ENCODE results near the gene ABHD8.
A peak's percentile ranks its signal among the peaks of the same experiment; 100 is the strongest.

The ABHD8 gene

DNA sequence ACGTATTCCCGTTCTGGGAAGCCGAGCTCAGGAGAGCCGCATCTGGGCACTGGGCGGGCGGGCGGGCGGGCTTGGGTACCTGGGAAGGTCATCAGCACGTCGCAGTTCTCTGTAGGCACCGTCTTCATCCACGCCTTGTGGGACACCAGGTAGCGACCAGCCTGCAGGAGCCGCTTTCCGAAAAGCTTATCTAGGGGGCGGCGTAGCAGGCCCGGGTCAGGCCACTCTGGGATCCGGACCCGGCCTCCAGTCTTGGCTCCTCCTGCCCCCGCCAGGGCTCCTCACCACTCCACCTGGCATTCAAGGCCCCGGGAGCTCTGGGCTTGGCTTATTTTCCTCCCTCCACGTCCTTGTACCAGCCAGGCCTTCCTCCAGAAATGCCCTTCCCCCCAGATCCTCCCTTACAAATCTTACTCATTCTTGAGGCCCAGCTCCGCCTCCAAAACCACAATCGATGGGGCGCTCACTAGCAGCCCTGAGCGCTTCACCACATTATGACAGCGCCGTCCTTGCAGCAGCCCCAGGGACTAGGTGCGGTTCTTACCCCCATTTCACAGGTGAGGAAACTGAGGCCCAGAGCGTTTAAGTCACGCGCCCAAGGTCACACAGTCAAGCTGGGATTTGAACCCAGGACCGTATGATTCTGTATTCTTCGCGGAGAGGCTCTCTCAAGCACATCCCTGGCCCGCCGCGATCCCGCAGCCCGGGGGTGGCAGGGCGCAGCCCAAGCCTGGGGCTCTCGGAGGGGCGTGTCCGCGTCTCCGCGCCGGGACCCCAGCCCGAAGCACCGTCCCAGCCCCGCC is 30.6 kb upstream of the ABHD8 start:
- peak; percentile 81 for DNase-seq

GRCh38 chr19:17332677-17333581 is 29.7 kb upstream of the ABHD8 start:
- DNase-seq (peak; percentile 52), ATAC-seq (no peak)

More for the DNA sequence above, 30.6 kb upstream of the ABHD8 start:
- ATAC-seq = peak; percentile 54

DNA sequence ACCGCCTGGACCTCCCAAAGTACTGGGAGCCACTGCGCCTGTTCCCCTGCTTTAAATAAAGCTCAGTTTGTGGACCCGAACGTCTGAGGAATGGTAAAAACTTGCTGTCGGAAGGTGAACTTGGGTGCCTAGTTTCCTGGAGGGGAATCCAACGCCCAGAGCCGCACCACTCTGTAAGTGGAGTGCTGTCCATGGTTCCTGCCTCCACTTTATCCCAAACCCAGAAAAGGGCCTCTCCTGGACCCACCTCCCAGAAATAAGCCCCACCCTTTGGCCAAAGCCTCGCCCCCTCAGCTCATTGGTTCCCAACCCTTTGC is 29.1 kb upstream of the ABHD8 start:
- DNase-seq = no peak
- ATAC-seq = no peak

DNA sequence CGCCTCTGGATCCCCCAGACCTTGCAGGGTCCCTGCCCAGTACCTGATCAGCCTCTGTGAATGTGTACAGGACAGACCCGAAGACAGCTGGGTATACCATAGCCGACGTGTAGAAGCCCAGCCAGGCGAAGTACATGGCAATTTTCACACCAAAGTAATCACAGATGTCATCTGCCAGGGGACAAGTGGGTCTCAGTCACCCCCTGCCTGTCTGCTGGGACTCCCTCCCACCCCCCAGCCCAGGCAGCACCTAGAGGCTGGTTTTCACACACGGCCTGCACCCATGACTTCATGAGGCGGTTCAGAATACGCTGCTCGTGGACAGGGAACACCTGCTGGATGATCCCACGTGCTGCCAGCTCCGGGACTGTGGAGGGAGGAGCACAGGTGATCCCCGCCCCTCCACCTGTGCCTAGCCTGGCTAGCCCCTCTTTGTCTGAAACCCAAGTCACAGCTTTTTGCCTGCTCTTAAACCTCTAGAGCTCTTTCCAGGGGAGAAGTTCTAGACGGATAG is 27.9 kb upstream of the ABHD8 start:
- no peak for DNase-seq
- no peak for ATAC-seq

- DNase-seq (no peak), ATAC-seq (no peak)
These were observed 27.2 kb upstream of the ABHD8 start for GRCh38 chr19:17330262-17331044.

GRCh38 chr19:17329366-17330261 is 26.4 kb upstream of the ABHD8 start:
- DNase-seq (no peak), ATAC-seq (no peak)

- ATAC-seq = no peak
- peak; percentile 33 for DNase-seq
These were observed 25.5 kb upstream of the ABHD8 start for GRCh38 chr19:17328517-17329365.

DNA sequence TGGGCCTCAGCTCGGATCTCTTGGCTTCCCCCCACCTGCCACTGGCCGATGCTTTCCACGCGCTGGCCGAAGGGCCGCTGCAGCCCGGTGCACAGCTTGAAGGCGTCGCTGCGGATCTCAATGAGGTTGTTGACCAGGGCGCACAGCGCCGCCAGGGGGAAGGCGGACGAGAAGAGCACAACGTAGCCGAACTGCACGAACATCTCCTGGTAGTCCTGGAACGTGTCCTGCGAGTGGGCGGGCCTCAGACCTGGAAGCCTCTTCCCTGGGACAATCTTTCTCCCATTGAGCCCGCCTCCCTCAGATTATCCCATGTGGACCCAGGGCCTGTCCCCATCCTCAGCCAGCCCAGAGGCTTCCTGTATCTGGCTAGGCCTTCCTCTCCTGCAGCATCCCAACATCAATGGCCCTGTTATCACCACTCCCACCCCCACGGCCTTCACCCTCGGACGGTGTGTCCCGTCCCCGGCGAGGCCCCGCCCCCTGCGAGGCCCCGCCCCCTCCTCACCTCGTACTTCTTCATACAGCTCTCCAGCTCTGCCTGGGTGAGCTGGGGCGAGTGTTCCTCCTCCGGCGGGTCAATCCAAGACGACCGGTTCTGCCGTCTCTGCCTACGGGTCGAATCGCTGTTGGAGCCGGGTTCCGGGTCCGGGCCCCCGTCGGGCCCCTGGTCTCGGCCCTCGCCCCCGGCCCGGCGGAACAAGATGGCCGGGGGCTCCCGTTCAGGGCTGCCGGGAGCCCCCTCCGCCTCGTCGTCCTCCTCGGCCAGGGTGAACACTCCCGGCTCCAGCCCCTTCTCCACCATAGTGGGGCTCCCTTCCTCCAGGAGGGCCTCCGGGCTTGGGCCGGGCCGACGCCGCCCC is 24.7 kb upstream of the ABHD8 start:
- peak; percentile 67 for ATAC-seq
- DNase-seq = peak; percentile 61

DNA sequence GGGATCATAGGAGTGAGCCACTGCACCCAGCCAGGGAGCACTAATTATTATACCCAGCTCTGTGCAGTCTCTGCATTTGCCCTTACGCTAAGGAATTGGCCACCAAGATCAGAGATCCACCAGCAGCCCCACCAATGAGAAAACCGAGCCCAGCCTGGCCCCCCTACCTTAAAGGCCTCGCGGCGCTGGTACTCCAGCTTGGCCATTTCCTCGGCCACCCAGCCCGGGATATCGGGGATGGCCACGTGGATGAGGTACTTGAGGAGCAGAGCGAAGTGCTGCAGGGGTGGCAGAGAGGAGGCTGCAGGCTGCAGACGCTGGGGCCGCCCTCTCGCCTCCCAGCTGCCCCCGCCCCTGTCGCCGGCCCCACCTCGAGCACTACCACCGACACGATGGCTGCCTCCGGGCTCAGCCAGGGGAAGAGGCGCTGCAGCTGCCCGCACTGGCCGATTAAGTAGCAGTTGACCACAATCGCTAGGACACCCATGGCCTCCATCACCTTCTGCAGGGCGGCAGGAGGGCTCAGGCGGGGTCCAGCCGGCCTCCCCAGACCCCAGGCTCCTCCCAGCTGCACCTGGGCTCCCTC is 23.9 kb upstream of the ABHD8 start:
- ATAC-seq = no peak
- DNase-seq = no peak

DNA sequence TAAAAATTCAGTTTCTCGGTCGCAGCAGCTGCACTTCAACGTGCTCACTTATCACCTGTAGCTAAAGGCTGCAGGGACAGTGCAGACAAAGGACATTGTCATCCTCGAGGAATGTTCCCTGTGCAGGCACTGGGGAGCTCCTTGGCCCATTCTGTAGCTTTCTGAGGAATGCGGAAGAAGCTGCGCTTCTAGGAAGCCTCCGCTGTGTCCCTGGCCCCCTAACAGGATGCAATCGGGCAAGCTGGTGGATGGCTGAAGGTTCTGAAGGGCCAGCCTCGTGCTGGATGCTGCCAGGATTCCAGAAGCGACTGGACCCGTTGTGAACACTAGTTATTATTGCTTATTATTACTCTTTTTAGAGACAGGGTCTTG is 23.4 kb upstream of the ABHD8 start:
- ATAC-seq (no peak), DNase-seq (no peak)

GRCh38 chr19:17325881-17326594 is 22.8 kb upstream of the ABHD8 start:
- DNase-seq = no peak
- ATAC-seq = no peak

DNA sequence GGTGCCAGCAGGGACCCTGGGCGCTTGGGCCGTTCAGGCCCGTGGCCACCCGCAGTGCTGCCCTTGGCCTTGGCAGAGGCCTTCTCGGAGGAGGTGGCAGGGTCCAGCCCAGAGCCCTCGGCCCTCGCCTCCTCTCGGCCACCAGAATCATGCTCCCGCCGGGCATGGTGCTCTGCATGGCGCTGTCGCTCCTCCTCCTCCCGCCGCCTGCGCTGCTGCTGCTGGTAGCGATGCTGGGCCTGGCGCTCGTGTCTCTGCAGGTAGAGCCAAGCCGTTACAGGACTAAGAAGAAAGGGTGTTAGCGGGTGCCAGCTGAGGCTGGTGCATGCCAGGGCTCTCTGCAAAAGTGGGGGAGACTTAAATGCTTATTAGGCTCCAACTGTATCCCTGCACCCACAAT is 21.9 kb upstream of the ABHD8 start:
- DNase-seq (no peak), ATAC-seq (no peak)

GRCh38 chr19:17324357-17325114 is 21.3 kb upstream of the ABHD8 start:
- ATAC-seq (no peak), DNase-seq (no peak)

DNA sequence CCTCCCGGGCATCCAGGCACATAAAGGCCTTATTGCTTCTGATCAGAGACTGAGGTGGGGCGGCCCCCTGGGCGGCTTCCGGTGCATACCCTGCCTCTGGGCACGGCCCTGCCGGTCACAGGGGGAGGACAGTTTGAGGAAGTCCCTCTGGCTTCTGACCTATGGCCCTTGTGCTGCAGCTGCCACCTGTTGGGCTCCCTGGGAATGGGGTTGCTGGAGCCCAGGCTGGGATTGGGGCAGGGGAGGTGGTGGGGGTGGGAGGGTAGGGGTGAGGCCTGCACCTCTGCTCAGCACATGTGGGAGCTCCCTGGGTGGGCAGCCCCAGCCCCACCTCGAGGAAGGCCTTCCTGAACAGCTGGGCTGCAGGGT is 20.7 kb upstream of the ABHD8 start:
- ATAC-seq = no peak
- DNase-seq = peak; percentile 40

GRCh38 chr19:17323300-17323963 is 20.2 kb upstream of the ABHD8 start:
- no peak for ATAC-seq

DNA sequence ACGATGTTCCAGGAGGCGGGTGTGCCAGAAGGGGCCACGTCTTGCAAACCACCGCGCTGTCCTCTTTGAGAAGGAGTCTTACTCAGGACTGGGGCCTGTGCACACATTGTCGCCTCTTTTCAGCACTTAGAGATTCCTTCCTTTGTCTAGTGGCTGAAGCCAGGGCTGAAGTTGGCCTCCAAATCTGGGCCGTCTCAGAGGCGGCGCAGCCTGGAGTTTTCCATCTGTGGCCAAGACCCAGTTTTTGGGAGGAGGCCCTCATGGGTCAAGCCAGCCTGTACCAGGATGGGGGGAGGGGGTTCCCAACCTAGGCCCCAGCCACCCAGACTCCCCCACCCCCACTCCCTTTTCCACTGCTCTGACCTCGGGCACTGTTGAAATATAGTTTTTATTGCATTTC is 19.6 kb upstream of the ABHD8 start:
- DNase-seq (no peak), ATAC-seq (no peak)

More at GRCh38 chr19:17323300-17323963, 20.2 kb upstream of the ABHD8 start:
- DNase-seq = no peak
